Measurements from ENCODE around the gene FRAT2. TPM values are rescaled to one million over a fixed set of nuclear protein-coding genes. Genes with fewer than 3 reads are reported as not detected.

The FRAT2 gene
- total and polyA plus RNA-seq, 4 experiments from 2014 or later: 13.1 to 30.4 (median 22.1) TPM

- H3K27me3 ChIP-seq (ENCODE audit: insufficient read depth, low read length): no peaks in the 10 kb centered on the region
- Mint-ChIP-seq H3K4me1 (peaks cover 22 to 53% (median 33%) of the 10 kb centered on the region in 4 donors), H3K36me3 (peaks cover 9 to 30% of the 10 kb centered on the region in 2 donors), H3K9me3 (peaks cover 0 to 1% (median 0%) of the 10 kb centered on the region in 8 donors), H3K27me3 (no peaks in the 10 kb centered on the region), H3K27ac (peak overlapping the region in 4 of 7 donors; percentile 50 to 79 (median 68)), H3K4me3 (no peak overlapping the region)
- H3K4me1 ChIP-seq (ENCODE audit: insufficient read depth, low read length): peaks cover 34% of the 10 kb centered on the region
- ChIA-PET CTCF (ENCODE audit: partially characterized antibody) (interaction anchor here (0.7 to 4.1 kb wide), 3 partner anchors 14 to 49 kb away, joined by 3 to 20 read pairs (median 3); no protein-coding TSS in a partner anchor), POLR2A (ENCODE audit: partially characterized antibody) (interaction anchor here (8.7 kb wide), 1 partner anchor 7 kb away, joined by 265 read pairs; the partner anchor contains the start of gene FRAT1)
- H3K9me3 ChIP-seq (ENCODE audit: control insufficient read depth in 1 of 2, low read length in 2 of 2): no peaks in the 10 kb centered on the region
- no peak for DNase-seq
- H3K4me3 ChIP-seq (ENCODE audit: low read length in 2 of 2): no peak overlapping the region
- peaks cover 4% of the 10 kb centered on the region for H3K36me3 ChIP-seq (ENCODE audit: insufficient read depth, low read length)
- H3K27ac ChIP-seq (ENCODE audit: low read depth, low read length): no peak overlapping the region
- intact Hi-C loops (cut with micrococcal nuclease): no loop called here
Observed at GRCh38 chr10:97327348-97328294, 6.9 kb downstream of the FRAT2 start.

DNA sequence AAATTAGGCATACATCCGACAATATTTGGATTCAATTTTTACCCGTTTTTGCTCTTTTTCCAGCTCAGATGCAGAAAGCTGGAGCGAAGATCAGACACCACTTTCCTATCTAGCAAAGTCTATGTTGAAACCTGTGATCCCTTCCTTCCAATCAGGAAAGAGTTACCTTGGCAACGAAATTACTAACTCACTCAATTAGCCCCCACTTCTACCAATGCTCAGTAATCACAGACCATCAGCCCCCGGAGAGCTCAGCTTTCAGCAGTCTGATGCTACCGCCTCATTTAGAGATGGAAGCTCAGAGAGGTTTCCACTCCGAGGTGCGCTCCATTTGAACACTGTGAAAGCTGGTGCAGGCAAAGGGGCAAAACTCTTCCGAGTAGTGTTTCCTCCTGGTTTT lies 8.8 kb downstream of the FRAT2 start:
- H3K9me3 Mint-ChIP-seq: peaks cover 0 to 1% (median 0%) of the 10 kb centered on the region in 8 donors
- H3K27ac Mint-ChIP-seq: peak overlapping the region in 2 of 7 donors; percentile 8 to 42
- H3K36me3 Mint-ChIP-seq: peaks cover 5 to 23% of the 10 kb centered on the region in 2 donors
- H3K4me1 ChIP-seq (ENCODE audit: insufficient read depth, low read length): peaks cover 27% of the 10 kb centered on the region
- intact Hi-C loops (cut with micrococcal nuclease): no loop called here
- H3K9me3 ChIP-seq (ENCODE audit: control insufficient read depth in 1 of 2, low read length in 2 of 2): no peaks in the 10 kb centered on the region
- H3K4me3 Mint-ChIP-seq: no peak overlapping the region
- DNase-seq: no peak
- no peaks in the 10 kb centered on the region for H3K27me3 Mint-ChIP-seq
- no peak overlapping the region for H3K27ac ChIP-seq (ENCODE audit: low read depth, low read length)
- CTCF ChIA-PET (ENCODE audit: partially characterized antibody): interaction anchor here (1.4 to 4.1 kb wide), 2 partner anchors 7 to 47 kb away, joined by 3 to 20 read pairs; no protein-coding TSS in a partner anchor
- H3K4me3 ChIP-seq (ENCODE audit: low read length in 2 of 2): no peak overlapping the region
- POLR2A ChIA-PET (ENCODE audit: partially characterized antibody): interaction anchor here (1.0 to 1.1 kb wide), 3 partner anchors 8 to 34 kb away, joined by 3 to 4 read pairs (median 3); partner anchors contain the start of gene FRAT2
- peaks cover 19 to 50% (median 33%) of the 10 kb centered on the region in 4 donors for H3K4me1 Mint-ChIP-seq
- no peaks in the 10 kb centered on the region for H3K27me3 ChIP-seq (ENCODE audit: insufficient read depth, low read length)
- peaks cover 4% of the 10 kb centered on the region for H3K36me3 ChIP-seq (ENCODE audit: insufficient read depth, low read length)

DNA sequence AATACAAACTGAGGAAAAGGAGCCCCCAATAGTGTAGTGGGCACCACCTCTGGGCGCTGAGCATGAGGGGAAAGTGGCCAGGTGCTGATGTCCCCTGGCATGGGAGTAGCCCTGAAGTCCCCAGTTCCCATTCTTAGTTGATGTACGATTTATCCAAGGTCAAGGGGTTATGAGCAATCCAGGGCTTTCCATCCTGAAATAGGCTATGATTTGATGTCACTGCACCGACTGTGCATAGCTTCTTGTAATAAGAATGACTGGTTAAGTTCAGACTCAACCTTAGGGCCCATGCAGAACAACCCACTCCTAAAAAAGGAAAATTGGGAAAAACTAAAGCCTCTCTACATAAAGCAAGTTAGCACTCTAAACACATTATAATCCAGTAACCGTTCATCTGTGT lies 11.0 kb downstream of the FRAT2 start:
- Histone ChIP-seq H3K36me3 (ENCODE audit: insufficient read depth, low read length) (no peaks in the 10 kb centered on the region), H3K4me1 (ENCODE audit: insufficient read depth, low read length) (peaks cover 23% of the 10 kb centered on the region), H3K27ac (ENCODE audit: low read depth, low read length) (no peak overlapping the region), H3K4me3 (ENCODE audit: low read length in 2 of 2) (no peak overlapping the region), H3K9me3 (ENCODE audit: control insufficient read depth in 1 of 2, low read length in 2 of 2) (no peaks in the 10 kb centered on the region), H3K27me3 (ENCODE audit: insufficient read depth, low read length) (no peaks in the 10 kb centered on the region)
- DNase-seq: no peak
- Mint-ChIP-seq H3K27me3 (peaks cover 0 to 2% of the 10 kb centered on the region in 2 donors), H3K36me3 (peaks cover 0 to 24% of the 10 kb centered on the region in 2 donors), H3K27ac (no peak overlapping the region), H3K9me3 (peaks cover 0 to 1% (median 0%) of the 10 kb centered on the region in 8 donors), H3K4me1 (peaks cover 20 to 49% (median 33%) of the 10 kb centered on the region in 4 donors), H3K4me3 (peak overlapping the region in 1 of 8 donors; percentile 21)
- intact Hi-C loops (cut with micrococcal nuclease): no loop called here
- CTCF ChIA-PET (ENCODE audit: partially characterized antibody): no interaction called here
- POLR2A ChIA-PET (ENCODE audit: partially characterized antibody): interaction anchor here (1.0 to 7.6 kb wide), 2 partner anchors 8 to 9 kb away, joined by 3 to 265 read pairs; partner anchors contain the start of gene FRAT2

DNA sequence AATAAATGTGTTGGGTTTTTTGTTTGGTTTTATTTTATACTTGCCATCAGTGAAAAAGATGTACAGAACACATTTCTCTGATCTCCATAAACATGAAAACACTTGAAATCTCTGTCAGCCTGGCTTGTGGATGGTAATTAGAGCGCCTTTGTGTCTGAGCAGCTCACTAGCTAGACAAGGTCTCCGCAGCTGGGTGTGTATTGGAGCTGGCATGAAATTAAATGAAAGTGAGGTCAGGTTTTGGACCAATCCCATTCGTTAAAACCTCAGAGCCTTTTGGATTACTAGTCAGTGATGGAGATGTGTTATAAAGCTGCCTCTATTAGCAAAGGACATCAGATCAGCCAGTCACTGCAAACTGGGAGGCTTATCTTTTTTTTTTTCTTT lies 12.7 kb downstream of the FRAT2 start:
- H3K4me1 Mint-ChIP-seq: peaks cover 16 to 44% (median 31%) of the 10 kb centered on the region in 4 donors
- Histone ChIP-seq H3K36me3 (ENCODE audit: insufficient read depth, low read length) (no peaks in the 10 kb centered on the region), H3K9me3 (ENCODE audit: control insufficient read depth in 1 of 2, low read length in 2 of 2) (no peaks in the 10 kb centered on the region), H3K4me1 (ENCODE audit: insufficient read depth, low read length) (peaks cover 21% of the 10 kb centered on the region), H3K27me3 (ENCODE audit: insufficient read depth, low read length) (no peaks in the 10 kb centered on the region), H3K27ac (ENCODE audit: low read depth, low read length) (no peak overlapping the region), H3K4me3 (ENCODE audit: low read length in 2 of 2) (no peak overlapping the region)
- peaks cover 0 to 19% of the 10 kb centered on the region in 2 donors for H3K36me3 Mint-ChIP-seq
- peak overlapping the region; percentile 68 to 98 (median 91) for H3K4me3 Mint-ChIP-seq
- peaks cover 0 to 1% (median 0%) of the 10 kb centered on the region in 8 donors for H3K9me3 Mint-ChIP-seq
- peaks cover 0 to 3% of the 10 kb centered on the region in 2 donors for H3K27me3 Mint-ChIP-seq
- ChIA-PET CTCF (ENCODE audit: partially characterized antibody) (interaction anchor here (1.0 to 2.2 kb wide), 2 partner anchors 11 to 44 kb away, joined by 3 to 7 read pairs; no protein-coding TSS in a partner anchor), POLR2A (ENCODE audit: partially characterized antibody) (interaction anchor here (0.7 to 7.6 kb wide), 2 partner anchors 9 to 35 kb away, joined by 3 to 265 read pairs; partner anchors contain the start of gene FRAT2)
- intact Hi-C loops (cut with micrococcal nuclease): loop anchor here (1.0 to 2.0 kb wide), 2 partner anchors 8 to 43 kb away; no protein-coding TSS in a partner anchor
- no peak for DNase-seq
- H3K27ac Mint-ChIP-seq: peak overlapping the region; percentile 25 to 94 (median 75)

- Histone ChIP-seq H3K27me3 (ENCODE audit: insufficient read depth, low read length) (no peaks in the 10 kb centered on the region), H3K4me1 (ENCODE audit: insufficient read depth, low read length) (peaks cover 21% of the 10 kb centered on the region), H3K9me3 (ENCODE audit: control insufficient read depth in 1 of 2, low read length in 2 of 2) (no peaks in the 10 kb centered on the region), H3K27ac (ENCODE audit: low read depth, low read length) (peak overlapping the region; percentile 99), H3K4me3 (ENCODE audit: low read length in 2 of 2) (peak overlapping the region in 1 of 2 donors; percentile 84), H3K36me3 (ENCODE audit: insufficient read depth, low read length) (no peaks in the 10 kb centered on the region)
- H3K36me3 Mint-ChIP-seq: peaks cover 0 to 19% of the 10 kb centered on the region in 2 donors
- intact Hi-C loops (cut with micrococcal nuclease): loop anchor here (1.0 to 2.0 kb wide), 2 partner anchors 8 to 42 kb away; no protein-coding TSS in a partner anchor
- ChIA-PET POLR2A (ENCODE audit: partially characterized antibody) (interaction anchor here (7.6 kb wide), 1 partner anchor 10 kb away, joined by 265 read pairs; the partner anchor contains the start of gene FRAT2), CTCF (ENCODE audit: partially characterized antibody) (interaction anchor here (2.2 kb wide), 1 partner anchor 11 kb away, joined by 7 read pairs; no protein-coding TSS in a partner anchor)
- peak overlapping the region; percentile 93 to 96 (median 94) for H3K27ac Mint-ChIP-seq
- DNase-seq: peak in 1 of 5 donors; percentile 7
- peak overlapping the region; percentile 90 to 98 (median 92) for H3K4me3 Mint-ChIP-seq
- peaks cover 16 to 44% (median 31%) of the 10 kb centered on the region in 4 donors for H3K4me1 Mint-ChIP-seq
- no peaks in the 10 kb centered on the region for H3K9me3 Mint-ChIP-seq
- peaks cover 0 to 3% of the 10 kb centered on the region in 2 donors for H3K27me3 Mint-ChIP-seq
Observed at GRCh38 chr10:97321032-97321803, 13.3 kb downstream of the FRAT2 start.

- no peaks in the 10 kb centered on the region for H3K36me3 ChIP-seq (ENCODE audit: insufficient read depth, low read length)
- ChIA-PET POLR2A (ENCODE audit: partially characterized antibody) (interaction anchor here (1.5 to 7.6 kb wide), 9 partner anchors 11 to 102 kb away, joined by 4 to 265 read pairs (median 10); partner anchors contain the start of genes ARHGAP19, FRAT2 and RRP12), CTCF (ENCODE audit: partially characterized antibody) (interaction anchor here (0.9 to 3.5 kb wide), 11 partner anchors 10 to 80 kb away, joined by 3 to 18 read pairs (median 5); partner anchors contain the start of genes ARHGAP19, FRAT2 and RRP12)
- H3K27ac Mint-ChIP-seq: peak overlapping the region; percentile 93 to 96 (median 94)
- peak overlapping the region; percentile 90 to 98 (median 92) for H3K4me3 Mint-ChIP-seq
- no peaks in the 10 kb centered on the region for H3K27me3 ChIP-seq (ENCODE audit: insufficient read depth, low read length)
- H3K36me3 Mint-ChIP-seq: peaks cover 0 to 17% of the 10 kb centered on the region in 2 donors
- peak overlapping the region; percentile 99 for H3K27ac ChIP-seq (ENCODE audit: low read depth, low read length)
- H3K4me1 ChIP-seq (ENCODE audit: insufficient read depth, low read length): peaks cover 21% of the 10 kb centered on the region
- H3K9me3 Mint-ChIP-seq: no peaks in the 10 kb centered on the region
- intact Hi-C loops (cut with micrococcal nuclease): loop anchor here (1.0 to 2.0 kb wide), 3 partner anchors 9 to 42 kb away; partner anchors contain the start of gene FRAT2
- DNase-seq: peak in 1 of 5 donors; percentile 53
- H3K9me3 ChIP-seq (ENCODE audit: control insufficient read depth in 1 of 2, low read length in 2 of 2): no peaks in the 10 kb centered on the region
- H3K4me1 Mint-ChIP-seq: peaks cover 16 to 44% (median 31%) of the 10 kb centered on the region in 4 donors
- H3K27me3 Mint-ChIP-seq: peaks cover 0 to 3% of the 10 kb centered on the region in 2 donors
- H3K4me3 ChIP-seq (ENCODE audit: low read length in 2 of 2): peak overlapping the region; percentile 49 to 84
Observed at GRCh38 chr10:97320480-97321031, 14.0 kb downstream of the FRAT2 start.
